GM12878 (cell line): ENCODE results near the gene DCAF5. TPM values are rescaled to one million over a fixed set of nuclear protein-coding genes. Genes with fewer than 3 reads are reported as not detected.

Experiments
- E2F8 ChIP-seq: fragments of 450-650 bp; IDR thresholded peaks from 2 replicates; pipeline ENCODE4 v1.6.1; 2018; ENCODE audit warnings: mild to moderate bottlenecking, low read depth, moderate library complexity; ENCODE audit not compliant: partially characterized antibody
- ELK1 ChIP-seq: IDR thresholded peaks from 2 replicates; pipeline ENCODE4 v1.6.1; 2012; ENCODE audit warnings: low read depth, low read length, improper control_type of control experiment
- MLLT1 ChIP-seq: fragments of 450-650 bp; IDR thresholded peaks from 2 replicates; pipeline ENCODE4 v1.6.1; 2016; ENCODE audit warnings: mild to moderate bottlenecking
- SKIL ChIP-seq: fragments of 450-650 bp; IDR thresholded peaks from 2 replicates; pipeline ENCODE4 v1.6.1; 2017; ENCODE audit warnings: mild to moderate bottlenecking, low read depth, inconsistent platforms; ENCODE audit not compliant: poor library complexity, severe bottlenecking
- TBL1XR1 ChIP-seq: IDR thresholded peaks from 2 replicates; pipeline ENCODE4 v1.6.1; 2012; ENCODE audit warnings: low read depth, low read length, improper control_type of control experiment
- WRNIP1 ChIP-seq: IDR thresholded peaks from 2 replicates; pipeline ENCODE4 v1.6.1; 2011; ENCODE audit warnings: low read depth, low read length, improper control_type of control experiment, borderline replicate concordance
- ZBTB4 ChIP-seq: fragments of 450-650 bp; formaldehyde crosslinking; IDR thresholded peaks from 2 replicates; pipeline ENCODE4 v1.4.0; 2022; ENCODE audit warnings: mild to moderate bottlenecking, moderate library complexity
- polyA plus RNA-seq, 11 experiments: library from polyadenylated mRNA; depleted of rRNA in 4 of 11; unstranded in 6 of 11; stranded (reverse) in 5 of 11; fragments of >200 nt; fragmentation: Nextera tagmentation in 4 of 11; fragmentation: Illumina TruSeq in 1 of 11; extraction: Ambion mirVana in 4 of 11; extraction: Trizol in 1 of 11; gene quantifications; 1 replicate in 1 of 11; 2 replicates in 10 of 11; pipeline versions ENCODE4 v1.2.1 to v1.2.3, GENCODE V29; 2011 to 2016; ENCODE audit warnings: inconsistent platforms in 2 of 11, missing spikeins in 2 of 11, low read depth in 1 of 11
- total RNA-seq, 4 experiments: library from RNA; depleted of rRNA in 3 of 4; stranded (reverse); fragments of >200 nt in 3 of 4; fragmentation: Illumina TruSeq in 1 of 4; extraction: Trizol in 1 of 4; gene quantifications; 2 replicates each; pipeline versions ENCODE4 v1.2.1 to v1.2.3, GENCODE V29; 2013 to 2021

Gene DCAF5
- total and polyA plus RNA-seq, 10 of the 15 experiments (the other 5 are each of a cell fraction or from before 2014, with no cell fraction given) = 6.8 to 38.1 (median 19.1) TPM

GRCh38 chr14:69079188-69079742 is 73.7 kb downstream of the DCAF5 start (continued):
- TF ChIP-seq WRNIP1 = no peak
- TF ChIP-seq MLLT1 = no peak
- TF ChIP-seq TBL1XR1 = no peak
- no peak for TF ChIP-seq ZBTB4 (CRISPR knock-in tag)
- no peak for TF ChIP-seq ELK1
- no peak for TF ChIP-seq E2F8
- no peak for TF ChIP-seq SKIL
